Effector memory CD8-positive, alpha-beta T cell (primary cell): ENCODE data around the gene MEDAG.

Experiments used
- ATAC-seq: fragments of 150-1000 bp; cut with Tn5 transposase; replicated peaks from 2 replicates; pipeline ENCODE4 v1.10.0; 2021; ENCODE audit warnings: mild to moderate bottlenecking, moderate library complexity
- DNase-seq, 3 experiments: peaks; one replicate each; pipeline ENCODE4 v3.0.0; 2021
- H3K27ac Mint-ChIP-seq, 2 donors: one replicate each; pipeline ENCODE4 v1.8.0; 2022; ENCODE audit warnings: mild to moderate bottlenecking in 2 of 2, mixed read lengths in 2 of 2, moderate library complexity in 2 of 2
- H3K27me3 Mint-ChIP-seq, 2 donors: one replicate each; pipeline ENCODE4 v1.8.0; 2022; ENCODE audit warnings: mixed read lengths in 2 of 2
- H3K36me3 Mint-ChIP-seq: one replicate; pipeline ENCODE4 v1.8.0; 2022; ENCODE audit warnings: mild to moderate bottlenecking, moderate library complexity, mixed read lengths; ENCODE audit not compliant: insufficient read depth
- H3K4me1 Mint-ChIP-seq, 2 donors: one replicate each; pipeline ENCODE4 v1.8.0; 2022; ENCODE audit warnings: low read depth in 2 of 2, mixed read lengths in 2 of 2
- H3K4me3 Mint-ChIP-seq, 2 donors: one replicate each; pipeline ENCODE4 v1.8.0; 2022; ENCODE audit warnings: mild to moderate bottlenecking in 2 of 2, mixed read lengths in 2 of 2, moderate library complexity in 2 of 2
- H3K9me3 Mint-ChIP-seq, 2 donors: one replicate each; pipeline ENCODE4 v1.8.0; 2022; ENCODE audit warnings: mixed read lengths in 2 of 2

Gene MEDAG

DNA sequence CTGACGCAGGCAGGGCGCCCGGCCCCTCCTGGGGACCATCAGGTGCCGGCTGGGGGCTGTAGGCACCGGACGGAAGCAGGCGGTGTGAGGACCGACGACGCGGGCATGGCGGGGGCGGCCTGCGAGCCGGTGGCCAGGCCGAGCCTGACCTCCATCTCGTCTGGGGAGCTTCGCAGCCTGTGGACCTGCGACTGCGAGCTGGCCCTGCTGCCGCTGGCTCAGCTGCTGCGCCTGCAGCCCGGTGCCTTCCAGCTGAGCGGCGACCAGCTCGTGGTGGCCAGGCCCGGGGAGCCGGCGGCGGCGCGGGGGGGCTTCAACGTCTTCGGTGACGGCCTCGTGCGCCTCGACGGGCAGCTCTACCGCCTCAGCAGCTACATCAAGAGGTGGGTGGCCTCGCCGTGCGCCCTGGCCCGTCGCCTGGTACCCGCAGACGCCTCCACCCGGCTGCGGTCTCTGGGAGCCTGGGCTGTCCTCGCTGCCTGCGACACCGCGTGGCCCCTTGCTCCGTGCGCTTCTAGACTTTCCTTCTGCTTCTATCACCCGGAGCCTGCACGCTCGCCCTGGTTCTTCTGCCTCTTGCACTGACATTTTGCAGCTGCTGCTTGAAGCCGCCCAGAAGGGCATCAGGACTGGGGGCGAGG lies 460 bp downstream of the MEDAG start:
- H3K4me3 Mint-ChIP-seq: no peak overlapping the region
- no peak overlapping the region for H3K27ac Mint-ChIP-seq
- ATAC-seq (no peak), DNase-seq (no peak)
- H3K27me3 Mint-ChIP-seq: peaks cover 56 to 73% of the 10 kb centered on the region in 2 donors
- H3K4me1 Mint-ChIP-seq: peaks cover 5 to 13% of the 10 kb centered on the region in 2 donors
- H3K36me3 Mint-ChIP-seq: no peaks in the 10 kb centered on the region
- H3K9me3 Mint-ChIP-seq: no peaks in the 10 kb centered on the region

DNA sequence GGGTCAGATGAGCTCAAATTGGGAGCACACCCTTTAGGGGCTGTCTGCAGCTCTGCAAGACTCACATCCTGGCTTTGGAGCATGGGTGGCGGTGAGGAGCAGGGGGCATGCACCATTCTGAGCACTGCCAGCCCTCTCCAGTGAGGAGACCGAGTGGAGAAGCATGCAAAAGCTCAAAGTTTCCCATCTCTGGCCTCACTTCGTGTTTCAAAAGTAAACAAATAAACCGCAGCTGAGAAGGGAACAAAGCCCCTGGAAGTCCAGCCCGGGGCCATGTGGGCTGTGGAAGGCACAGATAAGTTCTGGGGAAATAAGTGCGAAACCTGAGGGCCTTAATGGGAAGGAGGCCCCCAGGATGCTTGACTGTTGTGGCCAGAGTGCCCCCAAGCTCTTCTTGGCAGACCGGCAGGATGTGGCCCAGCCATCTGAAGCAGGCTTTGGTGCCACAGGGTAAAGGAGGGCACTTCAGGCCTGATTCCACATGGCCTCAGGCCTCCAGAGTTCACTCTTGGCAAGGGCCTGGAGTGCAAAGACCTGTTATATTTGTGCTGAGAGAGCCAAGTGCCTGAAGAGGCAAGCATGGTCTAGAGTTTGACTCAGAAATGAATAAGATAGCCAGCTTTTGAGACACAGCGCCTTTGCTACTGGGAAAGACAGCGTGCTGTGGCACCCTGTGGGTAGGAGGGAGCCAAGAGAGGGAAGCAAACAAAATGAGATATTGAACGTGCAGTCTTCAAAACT lies 1.2 kb downstream of the MEDAG start:
- Mint-ChIP-seq H3K27ac (no peak overlapping the region), H3K9me3 (no peaks in the 10 kb centered on the region), H3K4me1 (peaks cover 4 to 13% of the 10 kb centered on the region in 2 donors), H3K4me3 (no peak overlapping the region), H3K36me3 (no peaks in the 10 kb centered on the region), H3K27me3 (peaks cover 56 to 81% of the 10 kb centered on the region in 2 donors)
- no peak for ATAC-seq
- no peak for DNase-seq

DNA sequence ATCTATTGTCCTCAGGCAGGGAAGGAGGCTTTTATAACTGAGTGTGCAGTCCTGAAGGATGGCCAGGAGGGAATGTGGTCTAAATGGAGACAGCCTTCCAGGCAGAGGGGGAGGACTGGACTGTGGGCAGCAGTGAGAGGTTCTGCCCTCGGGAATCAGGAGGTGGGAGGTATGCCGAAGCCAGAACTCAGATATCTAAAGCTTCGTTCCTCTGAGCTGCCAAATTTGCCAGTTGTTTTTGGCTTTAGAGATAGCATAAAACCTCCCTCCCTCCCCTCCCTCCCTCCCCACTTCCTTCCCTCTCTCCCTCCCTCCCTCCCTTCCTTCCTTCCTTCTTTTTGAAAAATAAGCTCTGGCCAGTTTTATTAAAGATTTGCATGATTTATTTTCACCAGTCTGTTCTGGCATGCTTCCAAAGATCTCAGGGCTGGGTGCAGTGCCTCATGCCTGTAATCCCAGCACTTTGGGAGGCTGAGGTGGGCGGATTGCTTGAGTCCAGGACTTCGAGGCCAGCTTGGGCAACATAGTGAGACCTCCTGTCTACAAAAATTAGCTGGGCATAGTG lies 2.4 kb downstream of the MEDAG start:
- DNase-seq (no peak), ATAC-seq (no peak)
- Mint-ChIP-seq H3K4me3 (no peak overlapping the region), H3K4me1 (peaks cover 4 to 13% of the 10 kb centered on the region in 2 donors), H3K27me3 (peaks cover 56 to 82% of the 10 kb centered on the region in 2 donors), H3K9me3 (no peaks in the 10 kb centered on the region), H3K27ac (no peak overlapping the region), H3K36me3 (no peaks in the 10 kb centered on the region)

DNA sequence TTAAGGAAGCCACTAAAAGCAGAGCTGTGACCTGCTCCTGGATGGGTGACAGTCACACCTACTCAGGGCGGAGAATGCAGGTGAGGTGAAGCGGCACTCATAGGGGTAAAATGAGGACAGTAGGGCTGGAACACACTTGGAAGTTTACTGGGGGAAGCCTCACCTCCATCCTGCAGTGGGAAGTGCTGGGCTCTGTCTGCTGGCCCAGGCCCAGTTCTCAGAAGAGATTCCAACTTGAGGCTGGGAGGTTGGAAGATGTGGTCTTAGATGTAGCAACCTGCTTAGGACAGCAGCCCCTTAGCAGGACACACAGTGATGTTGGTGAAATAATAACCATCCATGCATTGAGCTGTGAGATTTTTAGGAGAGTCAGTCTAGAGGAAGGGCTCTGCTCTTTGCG lies 4.6 kb downstream of the MEDAG start:
- H3K27ac Mint-ChIP-seq: no peak overlapping the region
- peaks cover 0 to 8% of the 10 kb centered on the region in 2 donors for H3K4me1 Mint-ChIP-seq
- DNase-seq (no peak), ATAC-seq (no peak)
- H3K9me3 Mint-ChIP-seq: no peaks in the 10 kb centered on the region
- no peak overlapping the region for H3K4me3 Mint-ChIP-seq
- H3K36me3 Mint-ChIP-seq: no peaks in the 10 kb centered on the region
- H3K27me3 Mint-ChIP-seq: peaks cover 48 to 81% of the 10 kb centered on the region in 2 donors

DNA sequence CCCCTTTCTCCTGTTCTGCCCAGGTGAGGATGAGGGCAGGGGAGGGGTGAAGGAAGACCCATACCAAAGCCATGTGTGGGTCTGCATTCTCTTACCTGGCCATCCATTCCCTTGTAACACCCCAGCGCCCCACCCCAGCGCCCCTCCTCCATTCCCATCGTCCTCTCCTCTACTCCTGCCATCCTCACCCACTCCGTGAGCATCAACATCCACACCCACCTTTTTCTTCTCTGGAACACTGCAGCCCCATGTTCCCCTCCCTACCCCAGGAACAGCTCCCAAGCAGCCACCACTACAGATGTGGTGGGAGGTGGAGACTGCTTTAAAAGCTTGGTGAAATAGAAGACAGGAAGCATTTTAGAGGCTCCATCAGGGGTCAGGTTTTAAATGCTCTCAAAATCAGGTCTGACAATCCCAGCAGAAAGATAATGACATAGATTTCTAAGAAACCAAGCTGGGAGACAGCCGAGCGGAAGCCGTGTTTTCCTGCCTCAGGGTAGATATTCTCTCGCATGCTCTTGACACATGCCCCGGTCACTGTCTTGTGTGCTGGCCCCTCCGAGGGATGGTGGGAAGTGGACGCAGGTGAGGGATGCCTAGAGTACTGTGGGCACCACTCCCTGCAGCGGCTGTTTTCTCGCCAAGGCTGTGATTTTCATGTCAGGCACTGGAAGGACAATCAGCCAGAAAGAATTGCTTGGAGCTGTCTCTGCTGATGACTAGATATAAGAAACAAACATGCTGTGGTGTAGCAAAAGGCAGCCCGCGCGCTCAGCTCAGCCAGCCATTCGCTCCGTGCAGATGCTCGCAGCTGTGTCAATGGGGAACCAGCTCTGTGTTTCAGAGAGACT lies 9.8 kb downstream of the MEDAG start:
- Mint-ChIP-seq H3K27ac (no peak overlapping the region), H3K36me3 (no peaks in the 10 kb centered on the region), H3K9me3 (no peaks in the 10 kb centered on the region), H3K4me1 (no peaks in the 10 kb centered on the region), H3K27me3 (peaks cover 31 to 65% of the 10 kb centered on the region in 2 donors), H3K4me3 (no peak overlapping the region)
- ATAC-seq (no peak), DNase-seq (no peak)

DNA sequence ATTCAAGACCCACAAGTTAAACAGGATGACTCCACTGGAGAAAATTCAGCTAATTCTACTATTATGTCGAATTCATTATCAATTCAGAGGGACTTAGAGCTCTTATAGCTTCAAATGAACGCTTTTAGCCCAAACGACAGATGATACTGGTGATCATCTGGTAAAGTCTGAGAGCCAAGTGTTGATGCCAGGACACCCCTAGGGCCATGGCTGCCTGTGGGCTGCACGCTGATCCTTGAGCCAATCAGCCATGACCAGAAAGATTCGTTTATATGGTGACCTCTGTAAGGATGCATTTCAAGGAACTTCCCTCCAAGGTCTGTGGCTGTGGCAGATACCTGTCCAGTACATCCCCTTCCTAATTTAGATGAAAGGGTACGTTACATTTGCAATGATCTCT lies 10.9 kb downstream of the MEDAG start:
- H3K36me3 Mint-ChIP-seq: no peaks in the 10 kb centered on the region
- DNase-seq: no peak
- H3K27me3 Mint-ChIP-seq: peaks cover 25 to 54% of the 10 kb centered on the region in 2 donors
- ATAC-seq: no peak
- H3K4me3 Mint-ChIP-seq: no peak overlapping the region
- H3K9me3 Mint-ChIP-seq: no peaks in the 10 kb centered on the region
- H3K4me1 Mint-ChIP-seq: no peaks in the 10 kb centered on the region
- H3K27ac Mint-ChIP-seq: no peak overlapping the region

DNA sequence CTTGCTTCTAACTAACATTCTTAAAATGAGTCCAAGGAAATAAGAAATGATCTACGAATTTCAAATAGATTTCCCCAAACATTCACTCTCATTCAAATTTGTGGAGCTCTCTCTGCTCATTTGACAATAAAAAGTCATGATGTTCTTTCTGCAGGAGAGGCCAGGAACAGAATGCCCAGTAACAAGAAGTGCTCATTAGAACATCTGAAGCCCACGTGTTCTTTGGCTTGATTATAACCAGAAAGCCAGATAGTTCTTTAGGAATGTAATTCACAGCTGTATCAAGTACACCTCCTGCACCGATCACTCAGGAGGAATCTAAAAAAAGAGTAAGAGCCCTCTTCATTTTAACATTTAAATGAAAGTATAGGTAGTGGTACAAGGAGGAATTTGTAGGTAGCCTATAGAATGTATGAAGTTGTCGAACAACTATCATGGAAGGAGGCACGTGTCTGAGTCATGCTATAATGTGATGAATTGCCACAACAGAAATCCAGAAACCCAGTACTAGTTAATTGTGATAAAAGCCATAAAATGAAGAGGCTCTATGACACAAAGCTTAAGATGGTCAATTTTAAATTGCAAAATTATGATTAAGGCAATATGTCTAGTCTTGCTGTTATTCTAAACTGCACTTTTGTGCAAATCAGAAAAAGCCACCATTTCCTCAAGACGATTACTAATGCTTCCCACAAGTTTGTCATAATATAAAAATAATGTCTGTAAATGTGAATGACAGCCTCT lies 12.8 kb downstream of the MEDAG start:
- no peak overlapping the region for H3K4me3 Mint-ChIP-seq
- no peaks in the 10 kb centered on the region for H3K9me3 Mint-ChIP-seq
- ATAC-seq (no peak), DNase-seq (no peak)
- no peaks in the 10 kb centered on the region for H3K36me3 Mint-ChIP-seq
- H3K27ac Mint-ChIP-seq: no peak overlapping the region
- peaks cover 32 to 40% of the 10 kb centered on the region in 2 donors for H3K27me3 Mint-ChIP-seq
- no peaks in the 10 kb centered on the region for H3K4me1 Mint-ChIP-seq

DNA sequence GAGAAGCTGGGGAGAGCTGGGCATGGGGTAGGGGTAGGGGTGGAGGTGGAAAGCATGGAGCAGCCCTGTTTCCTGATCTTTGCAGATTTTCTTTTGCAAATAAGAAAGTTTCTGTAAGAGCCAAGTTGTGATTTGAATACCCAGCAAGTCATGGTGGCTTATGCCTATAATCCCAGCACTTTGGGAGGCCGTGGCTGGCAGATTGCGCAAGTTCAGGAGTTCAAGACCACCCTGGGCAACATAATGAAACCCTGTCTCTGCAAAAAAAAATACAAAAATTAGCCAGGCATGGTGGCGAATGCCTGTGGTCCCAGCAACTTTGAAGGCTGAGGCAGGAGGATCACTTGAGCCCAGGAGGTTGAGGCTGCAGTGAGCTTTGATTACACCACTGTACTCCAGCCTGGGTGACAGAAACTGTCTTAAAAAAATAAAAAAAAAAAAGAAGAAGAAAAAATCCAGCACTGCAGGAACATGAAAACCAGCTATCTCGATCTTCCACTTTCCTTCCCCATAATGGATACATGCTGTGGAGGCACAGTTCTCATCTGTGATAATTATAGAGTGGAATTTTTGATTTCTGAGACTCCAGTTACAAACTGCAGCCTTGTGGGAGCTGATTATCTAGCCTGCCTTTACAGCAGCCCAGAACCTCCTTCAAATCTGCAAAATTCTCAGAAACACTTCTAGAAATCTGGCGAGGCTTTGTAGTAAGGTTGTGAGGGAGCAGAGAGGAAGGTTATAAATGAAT lies 14.3 kb downstream of the MEDAG start:
- ATAC-seq (no peak), DNase-seq (no peak)
- H3K9me3 Mint-ChIP-seq: no peaks in the 10 kb centered on the region
- H3K4me1 Mint-ChIP-seq: peaks cover 0 to under 1% of the 10 kb centered on the region in 2 donors
- H3K27me3 Mint-ChIP-seq: peaks cover 22 to 27% of the 10 kb centered on the region in 2 donors
- no peak overlapping the region for H3K4me3 Mint-ChIP-seq
- no peaks in the 10 kb centered on the region for H3K36me3 Mint-ChIP-seq
- H3K27ac Mint-ChIP-seq: no peak overlapping the region

DNA sequence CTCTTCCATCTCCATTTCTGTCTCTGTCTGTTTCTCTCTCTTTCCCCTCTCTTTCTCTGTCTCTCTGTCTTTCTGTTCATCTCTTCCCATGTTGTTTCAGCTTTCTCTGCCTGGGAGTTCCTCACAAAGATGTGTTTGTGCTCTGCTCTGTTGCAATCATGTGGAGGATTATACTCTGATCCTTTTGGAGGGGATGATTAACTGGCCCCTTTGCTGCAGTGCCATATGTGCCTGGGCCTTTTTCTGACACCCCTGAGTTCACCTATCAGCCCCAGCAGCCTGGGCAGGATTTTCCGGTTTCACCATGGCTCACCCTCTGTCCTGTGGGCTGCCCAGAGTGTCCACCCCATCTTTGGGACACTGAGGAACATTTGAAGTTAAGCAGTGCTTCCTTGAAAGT lies 17.3 kb downstream of the MEDAG start:
- Mint-ChIP-seq H3K36me3 (no peaks in the 10 kb centered on the region), H3K4me3 (no peak overlapping the region), H3K9me3 (no peaks in the 10 kb centered on the region), H3K27me3 (peaks cover 7 to 16% of the 10 kb centered on the region in 2 donors), H3K27ac (no peak overlapping the region), H3K4me1 (peaks cover 0 to 4% of the 10 kb centered on the region in 2 donors)
- DNase-seq (no peak), ATAC-seq (no peak)

DNA sequence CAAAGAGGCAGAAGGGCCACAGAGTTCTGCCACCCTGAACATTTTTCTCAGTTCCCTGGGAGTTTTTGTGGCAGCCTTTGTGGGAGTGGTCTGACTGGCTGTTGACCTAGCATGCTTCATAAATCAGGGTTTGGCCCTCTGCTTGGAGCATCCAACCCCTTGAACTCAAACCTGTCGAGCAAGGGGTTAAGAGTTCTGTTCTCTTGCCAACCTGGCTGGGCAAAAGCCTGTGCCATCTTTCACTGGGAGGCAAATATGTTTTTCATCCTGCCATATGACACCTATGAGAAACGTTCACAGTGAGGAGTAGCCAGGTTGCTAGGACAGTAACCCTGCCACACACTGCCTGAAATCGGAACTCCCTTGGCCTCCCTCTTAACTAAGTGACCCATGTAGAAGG lies 18.6 kb downstream of the MEDAG start:
- H3K4me3 Mint-ChIP-seq: no peak overlapping the region
- no peak for DNase-seq
- H3K9me3 Mint-ChIP-seq: no peaks in the 10 kb centered on the region
- ATAC-seq: no peak
- no peak overlapping the region for H3K27ac Mint-ChIP-seq
- peaks cover 0 to 4% of the 10 kb centered on the region in 2 donors for H3K4me1 Mint-ChIP-seq
- peaks cover 20 to 28% of the 10 kb centered on the region in 2 donors for H3K27me3 Mint-ChIP-seq
- H3K36me3 Mint-ChIP-seq: no peaks in the 10 kb centered on the region

DNA sequence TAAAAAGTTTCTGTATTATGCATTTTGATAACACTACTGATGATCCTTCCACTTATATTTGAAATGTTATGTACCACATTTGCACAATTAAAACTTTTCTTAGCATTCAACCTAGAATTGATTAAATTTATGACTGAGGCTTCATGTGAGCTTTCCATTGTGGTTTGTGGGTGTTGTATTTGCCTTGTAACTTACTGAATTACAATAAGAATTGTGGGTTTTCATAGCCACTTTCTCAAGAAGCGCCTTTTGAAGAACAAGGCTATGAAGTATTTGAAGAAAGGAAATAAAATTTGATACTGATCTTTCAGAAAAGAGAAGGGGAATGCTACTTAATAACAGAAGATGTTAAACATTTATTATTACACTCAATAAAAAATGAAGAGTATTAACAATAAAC lies 19.4 kb downstream of the MEDAG start:
- Mint-ChIP-seq H3K36me3 (no peaks in the 10 kb centered on the region), H3K4me3 (no peak overlapping the region), H3K4me1 (peaks cover 0 to 4% of the 10 kb centered on the region in 2 donors), H3K27me3 (peaks cover 27 to 35% of the 10 kb centered on the region in 2 donors), H3K27ac (no peak overlapping the region), H3K9me3 (no peaks in the 10 kb centered on the region)
- no peak for DNase-seq
- ATAC-seq: no peak

DNA sequence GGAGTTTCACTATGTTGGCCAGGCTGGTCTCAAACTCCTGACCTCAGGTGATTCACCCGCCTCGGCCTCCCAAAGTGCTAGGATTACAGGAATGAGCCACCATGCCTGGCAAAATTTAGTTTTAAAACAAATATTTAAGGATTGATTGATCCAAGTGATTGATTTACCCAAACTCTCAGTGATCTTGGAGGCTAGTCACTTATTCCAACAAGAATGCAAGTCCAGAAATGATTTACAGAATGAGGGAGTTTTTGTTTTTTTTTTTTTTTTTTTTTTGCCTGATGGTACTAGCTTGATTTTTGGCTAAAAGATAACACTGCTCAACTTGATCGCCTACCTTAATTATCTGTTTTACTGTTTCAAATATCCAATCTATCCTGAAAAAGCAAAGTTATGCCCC lies 20.7 kb downstream of the MEDAG start:
- H3K36me3 Mint-ChIP-seq: no peaks in the 10 kb centered on the region
- H3K27me3 Mint-ChIP-seq: peaks cover 41 to 45% of the 10 kb centered on the region in 2 donors
- H3K4me1 Mint-ChIP-seq: peaks cover 0 to 4% of the 10 kb centered on the region in 2 donors
- no peak for ATAC-seq
- H3K27ac Mint-ChIP-seq: no peak overlapping the region
- H3K4me3 Mint-ChIP-seq: no peak overlapping the region
- no peaks in the 10 kb centered on the region for H3K9me3 Mint-ChIP-seq
- no peak for DNase-seq
